DMS53 treated with DMSO at 0.1 percent for 48 hours (cell line): ENCODE results near the gene GPR149.
"Not testable (repeated sequence)": the region's sequence is repeated elsewhere in the genome, so short reads cannot be mapped to it uniquely, and the experiment has no call there.

ENCODE experiments used
- DNase-seq: peaks from one replicate; lab custom pipeline; 2025; ENCODE audit not compliant: unreplicated experiment; lab: John Stamatoyannopoulos, UW

The GPR149 gene, protein sequence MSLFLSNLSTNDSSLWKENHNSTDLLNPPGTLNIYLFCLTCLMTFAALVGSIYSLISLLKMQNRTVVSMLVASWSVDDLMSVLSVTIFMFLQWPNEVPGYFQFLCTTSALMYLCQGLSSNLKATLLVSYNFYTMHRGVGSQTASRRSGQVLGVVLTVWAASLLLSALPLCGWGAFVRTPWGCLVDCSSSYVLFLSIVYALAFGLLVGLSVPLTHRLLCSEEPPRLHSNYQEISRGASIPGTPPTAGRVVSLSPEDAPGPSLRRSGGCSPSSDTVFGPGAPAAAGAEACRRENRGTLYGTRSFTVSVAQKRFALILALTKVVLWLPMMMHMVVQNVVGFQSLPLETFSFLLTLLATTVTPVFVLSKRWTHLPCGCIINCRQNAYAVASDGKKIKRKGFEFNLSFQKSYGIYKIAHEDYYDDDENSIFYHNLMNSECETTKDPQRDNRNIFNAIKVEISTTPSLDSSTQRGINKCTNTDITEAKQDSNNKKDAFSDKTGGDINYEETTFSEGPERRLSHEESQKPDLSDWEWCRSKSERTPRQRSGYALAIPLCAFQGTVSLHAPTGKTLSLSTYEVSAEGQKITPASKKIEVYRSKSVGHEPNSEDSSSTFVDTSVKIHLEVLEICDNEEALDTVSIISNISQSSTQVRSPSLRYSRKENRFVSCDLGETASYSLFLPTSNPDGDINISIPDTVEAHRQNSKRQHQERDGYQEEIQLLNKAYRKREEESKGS

DNA sequence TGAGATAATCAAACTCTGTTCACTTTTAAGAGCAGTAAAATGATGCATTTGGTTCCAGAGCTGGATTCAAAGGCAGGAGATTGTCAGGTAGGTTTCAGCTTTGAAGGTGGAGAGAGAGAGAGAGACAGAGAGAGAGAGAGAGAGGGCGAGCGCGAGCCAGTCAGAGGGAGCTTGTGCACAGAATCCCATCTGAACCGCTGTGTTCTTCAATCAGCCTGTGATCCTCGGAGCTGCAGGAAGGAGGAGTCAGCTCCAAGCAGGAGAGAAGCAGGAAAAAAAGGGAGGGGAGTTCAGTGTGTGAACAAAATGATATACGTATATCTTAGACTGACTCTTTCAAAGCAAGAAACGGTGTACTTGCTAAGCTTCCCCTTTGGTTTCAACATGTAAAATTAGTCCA is at the start of gene GPR149:
TSS of gene GPR149 (minus strand) at position 177 of the 400 bp plus-strand sequence. CDS start 575 bp downstream, outside the sequence.
- DNase-seq: no peak

- DNase-seq: no peak
Measured at GRCh38 chr3:154473769-154474168, 43.8 kb upstream of the GPR149 start.

- no peak for DNase-seq
Measured at GRCh38 chr3:154469585-154469984, 39.6 kb upstream of the GPR149 start.

GRCh38 chr3:154464440-154465190 is 34.6 kb upstream of the GPR149 start:
- DNase-seq: no peak

DNA sequence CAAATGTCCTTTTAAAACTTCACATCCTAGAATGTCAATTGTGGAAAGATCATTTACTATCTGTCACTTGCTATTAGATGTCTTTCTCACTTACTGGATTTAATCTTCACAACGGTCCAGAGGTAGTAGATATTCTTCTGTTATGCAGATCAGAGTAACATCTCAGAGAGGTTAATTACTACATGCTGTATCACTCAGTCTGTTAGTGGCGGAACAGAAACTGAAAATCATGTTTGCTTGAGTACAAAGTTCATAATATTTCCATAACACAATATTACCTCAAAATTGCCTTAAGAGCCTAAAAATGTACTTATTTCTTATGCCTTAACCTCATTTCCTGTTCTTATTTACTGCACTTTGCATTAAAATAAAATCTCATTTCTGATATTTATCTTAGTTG is 28.6 kb upstream of the GPR149 start:
- DNase-seq: no peak

- DNase-seq: not testable (repeated sequence)
Measured at GRCh38 chr3:154439081-154439480, 9.1 kb upstream of the GPR149 start.

GRCh38 chr3:154431043-154431442 is 1.1 kb upstream of the GPR149 start:
- no peak for DNase-seq

- DNase-seq: no peak
Measured at GRCh38 chr3:154428286-154429206, 1.4 kb downstream of the GPR149 start.

DNA sequence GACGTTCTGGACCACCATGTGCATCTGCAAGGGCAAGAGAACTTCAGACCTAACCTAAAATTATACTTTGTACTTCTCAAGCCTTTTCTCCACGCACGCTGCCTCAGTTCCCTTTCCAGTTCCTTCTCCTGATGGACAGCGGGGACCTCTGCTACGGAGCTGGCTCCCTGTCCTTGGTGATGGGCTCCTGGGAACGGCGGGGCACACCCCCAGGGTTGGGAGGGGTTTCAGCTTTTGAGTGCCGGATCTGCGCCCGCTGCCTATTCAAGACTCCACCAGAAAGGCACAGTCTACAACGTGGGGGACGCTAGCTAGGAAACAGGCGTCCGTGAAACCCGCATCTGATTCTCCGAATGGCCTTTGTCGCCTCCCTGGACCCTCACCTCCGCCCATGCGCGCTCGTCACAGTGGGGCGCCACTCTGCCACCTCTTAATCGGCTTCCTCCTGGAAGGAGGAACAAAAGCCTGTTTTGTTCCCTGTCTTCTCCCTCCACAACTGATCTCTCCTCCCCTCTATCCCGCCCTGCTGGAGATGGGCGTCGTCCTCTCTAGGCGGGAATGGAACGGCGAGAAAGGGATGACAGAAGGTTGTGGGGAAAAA is 2.2 kb downstream of the GPR149 start:
- no peak for DNase-seq

DNA sequence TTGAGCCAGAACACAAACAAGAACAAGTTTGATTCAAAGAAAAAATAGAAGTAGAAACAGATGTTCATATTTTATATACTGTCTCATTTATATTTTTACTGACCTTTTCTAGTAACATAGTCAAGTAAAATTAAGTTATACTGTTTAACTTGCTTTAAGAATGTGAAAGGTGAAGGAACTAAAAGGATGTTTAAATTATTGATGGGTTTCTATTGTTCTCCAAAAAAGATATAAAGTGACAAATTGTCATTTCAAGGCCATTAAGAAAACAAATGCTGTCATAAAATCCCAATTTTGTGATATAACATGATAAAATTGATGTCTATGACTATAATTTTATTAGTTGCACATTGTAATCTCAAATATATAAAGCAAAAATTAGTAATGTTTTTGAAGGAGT is 7.3 kb downstream of the GPR149 start:
- no peak for DNase-seq

GRCh38 chr3:154421083-154421482 is 8.9 kb downstream of the GPR149 start:
- no peak for DNase-seq

DNA sequence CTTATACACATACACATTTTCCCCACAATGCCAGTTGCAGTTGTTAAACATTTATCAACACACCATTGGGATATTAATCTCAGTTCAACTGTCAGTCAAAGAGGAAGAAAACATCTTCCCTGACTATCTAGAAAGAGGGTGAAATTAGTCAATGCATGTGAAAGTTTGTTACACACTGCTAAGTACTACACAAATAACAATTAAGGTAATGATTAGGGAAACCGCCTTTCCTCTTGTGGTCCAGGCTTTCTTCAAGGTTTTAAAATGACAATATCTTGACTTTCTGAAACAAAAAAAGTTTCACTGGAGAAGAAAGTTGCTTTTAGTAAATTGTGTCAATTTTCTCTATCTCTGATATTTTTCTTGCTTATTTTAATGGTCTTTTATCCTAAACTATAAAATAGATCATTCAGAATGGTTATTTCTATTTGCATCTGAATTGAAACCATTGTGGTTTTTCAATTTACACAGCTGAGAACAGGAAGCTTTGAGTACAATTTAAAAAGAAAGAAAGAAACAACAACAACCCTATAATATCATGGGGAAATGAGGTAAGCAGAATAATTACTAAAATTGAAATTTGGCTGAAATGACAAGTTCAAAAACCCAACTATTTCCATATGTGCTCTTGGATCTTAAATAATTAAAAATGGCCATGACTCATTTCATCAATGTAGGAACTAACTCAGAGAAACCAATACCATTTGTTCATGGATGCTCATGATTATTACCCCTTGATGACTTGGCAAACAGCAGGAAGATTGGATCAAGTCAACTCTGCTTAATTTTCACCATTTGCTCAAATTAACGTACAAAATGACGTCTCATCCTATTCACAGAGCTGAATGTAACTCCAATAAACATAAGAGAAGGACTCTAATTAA is 31.7 kb downstream of the GPR149 start:
- DNase-seq: no peak

GRCh38 chr3:154389861-154390260 is 40.1 kb downstream of the GPR149 start:
- DNase-seq: no peak

GRCh38 chr3:154384479-154384878 is 45.5 kb downstream of the GPR149 start:
- no peak for DNase-seq

DNA sequence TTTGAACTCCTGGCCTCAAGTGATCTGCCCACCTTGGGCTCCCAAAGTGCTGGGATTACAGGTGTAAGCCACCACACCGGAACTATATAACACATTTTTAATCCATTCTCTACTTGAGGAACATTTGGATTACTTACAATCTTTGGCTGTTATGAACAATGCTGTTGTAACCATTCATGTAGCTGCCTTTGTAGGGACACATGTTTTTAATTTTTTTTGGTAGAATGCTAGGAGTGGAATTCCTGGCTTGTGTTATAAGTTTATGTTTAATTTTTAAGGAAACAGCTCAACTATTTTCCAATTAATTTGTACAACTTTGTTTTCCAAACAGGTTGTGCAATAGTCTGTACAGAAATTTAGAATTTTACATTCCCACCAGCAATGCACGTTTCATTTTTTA is 51.7 kb downstream of the GPR149 start:
- no peak for DNase-seq

GRCh38 chr3:154367221-154367620 is 62.8 kb downstream of the GPR149 start:
- DNase-seq: no peak

GRCh38 chr3:154364849-154365248 is 65.1 kb downstream of the GPR149 start:
- no peak for DNase-seq

- no peak for DNase-seq
Measured at GRCh38 chr3:154361099-154361498, 68.9 kb downstream of the GPR149 start.

DNA sequence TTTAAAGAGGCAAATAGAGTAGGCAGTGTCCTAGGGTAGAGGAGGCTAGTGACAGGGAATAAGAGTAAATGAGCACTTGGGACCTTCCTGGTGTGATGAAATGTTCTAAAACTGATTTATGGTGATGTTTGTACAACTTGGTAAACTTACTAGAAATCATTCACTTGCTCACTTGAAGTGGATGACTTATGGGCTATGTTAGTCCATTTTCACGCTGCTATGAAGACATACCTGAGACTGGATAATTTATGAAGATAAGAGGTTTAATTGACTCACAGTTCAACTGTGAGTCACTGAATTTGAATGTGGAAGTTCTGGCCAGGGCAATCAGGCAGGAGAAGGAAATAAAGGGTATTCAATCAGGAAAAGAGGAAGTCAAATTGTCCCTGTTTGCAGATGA is 74.0 kb downstream of the GPR149 start:
- no peak for DNase-seq
